ENCODE data around the gene TBL2. TPM values are rescaled to one million over a fixed set of nuclear protein-coding genes. Genes with fewer than 3 reads are reported as not detected.
"Not testable (repeated sequence)": the region's sequence is repeated elsewhere in the genome, so short reads cannot be mapped to it uniquely, and the experiment has no call there.

Gene TBL2
- total RNA-seq, 1 donor from 2014 or later: 55.8 TPM

DNA sequence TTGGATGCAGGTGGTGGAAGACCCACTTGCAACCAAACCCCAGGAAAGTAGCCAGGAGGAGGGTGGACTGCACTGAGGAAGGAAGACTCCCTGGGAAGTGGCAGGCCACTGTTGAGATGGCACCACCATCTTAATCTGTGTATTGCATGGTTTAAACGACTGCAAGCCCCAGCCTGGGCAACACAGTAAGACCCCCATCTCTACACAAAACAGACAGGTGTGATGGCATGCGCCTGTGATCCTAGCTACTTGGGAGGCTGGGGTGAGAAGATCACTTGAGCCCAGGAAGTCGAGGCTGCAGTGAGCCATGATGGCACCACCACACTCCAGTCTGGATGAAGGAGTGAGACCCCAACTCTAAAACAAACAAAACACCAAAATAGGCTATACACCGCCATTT, 11.2 kb downstream of the TBL2 start:
- DNase-seq (ENCODE audit: extremely low spot score, unreplicated experiment): no peak
- TF ChIP-seq, protein P1, sequence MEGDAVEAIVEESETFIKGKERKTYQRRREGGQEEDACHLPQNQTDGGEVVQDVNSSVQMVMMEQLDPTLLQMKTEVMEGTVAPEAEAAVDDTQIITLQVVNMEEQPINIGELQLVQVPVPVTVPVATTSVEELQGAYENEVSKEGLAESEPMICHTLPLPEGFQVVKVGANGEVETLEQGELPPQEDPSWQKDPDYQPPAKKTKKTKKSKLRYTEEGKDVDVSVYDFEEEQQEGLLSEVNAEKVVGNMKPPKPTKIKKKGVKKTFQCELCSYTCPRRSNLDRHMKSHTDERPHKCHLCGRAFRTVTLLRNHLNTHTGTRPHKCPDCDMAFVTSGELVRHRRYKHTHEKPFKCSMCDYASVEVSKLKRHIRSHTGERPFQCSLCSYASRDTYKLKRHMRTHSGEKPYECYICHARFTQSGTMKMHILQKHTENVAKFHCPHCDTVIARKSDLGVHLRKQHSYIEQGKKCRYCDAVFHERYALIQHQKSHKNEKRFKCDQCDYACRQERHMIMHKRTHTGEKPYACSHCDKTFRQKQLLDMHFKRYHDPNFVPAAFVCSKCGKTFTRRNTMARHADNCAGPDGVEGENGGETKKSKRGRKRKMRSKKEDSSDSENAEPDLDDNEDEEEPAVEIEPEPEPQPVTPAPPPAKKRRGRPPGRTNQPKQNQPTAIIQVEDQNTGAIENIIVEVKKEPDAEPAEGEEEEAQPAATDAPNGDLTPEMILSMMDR (conservative IDR thresholded peaks at IDR 0.05): no peak
- peaks cover 8% of the 10 kb centered on the region for H3K36me3 Mint-ChIP-seq
- no peak overlapping the region for H3K4me3 Mint-ChIP-seq
- no peak overlapping the region for H3K27ac Mint-ChIP-seq
- no peaks in the 10 kb centered on the region for H3K27me3 Mint-ChIP-seq
- no peaks in the 10 kb centered on the region for H3K4me1 Mint-ChIP-seq (ENCODE audit: unreplicated experiment)
- H3K9me3 Mint-ChIP-seq: no peaks in the 10 kb centered on the region

DNA sequence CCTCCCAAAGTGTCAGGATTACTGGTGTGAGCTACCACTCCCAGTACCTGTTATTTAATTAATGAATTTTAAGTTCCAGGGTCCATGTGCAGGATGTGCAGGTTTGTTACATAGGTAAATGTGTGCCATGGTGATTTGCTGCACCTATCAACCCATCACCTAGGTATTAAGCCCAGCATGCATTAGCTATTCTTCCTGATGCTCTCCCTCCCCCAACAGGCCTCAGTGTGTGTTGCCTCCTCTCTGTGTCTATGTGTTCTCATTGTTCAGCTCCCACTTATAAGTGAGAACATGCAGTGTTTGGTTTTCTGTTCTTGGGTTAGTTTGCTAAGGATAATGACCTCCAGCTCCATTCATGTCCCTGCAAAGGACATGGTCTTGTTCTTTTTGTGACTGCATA, 11.9 kb downstream of the TBL2 start:
- H3K4me1 Mint-ChIP-seq (ENCODE audit: unreplicated experiment); H3K9me3 Mint-ChIP-seq; DNase-seq (ENCODE audit: extremely low spot score, unreplicated experiment); H3K36me3 Mint-ChIP-seq; H3K27me3 Mint-ChIP-seq; H3K27ac Mint-ChIP-seq; H3K4me3 Mint-ChIP-seq: not testable (repeated sequence)

DNA sequence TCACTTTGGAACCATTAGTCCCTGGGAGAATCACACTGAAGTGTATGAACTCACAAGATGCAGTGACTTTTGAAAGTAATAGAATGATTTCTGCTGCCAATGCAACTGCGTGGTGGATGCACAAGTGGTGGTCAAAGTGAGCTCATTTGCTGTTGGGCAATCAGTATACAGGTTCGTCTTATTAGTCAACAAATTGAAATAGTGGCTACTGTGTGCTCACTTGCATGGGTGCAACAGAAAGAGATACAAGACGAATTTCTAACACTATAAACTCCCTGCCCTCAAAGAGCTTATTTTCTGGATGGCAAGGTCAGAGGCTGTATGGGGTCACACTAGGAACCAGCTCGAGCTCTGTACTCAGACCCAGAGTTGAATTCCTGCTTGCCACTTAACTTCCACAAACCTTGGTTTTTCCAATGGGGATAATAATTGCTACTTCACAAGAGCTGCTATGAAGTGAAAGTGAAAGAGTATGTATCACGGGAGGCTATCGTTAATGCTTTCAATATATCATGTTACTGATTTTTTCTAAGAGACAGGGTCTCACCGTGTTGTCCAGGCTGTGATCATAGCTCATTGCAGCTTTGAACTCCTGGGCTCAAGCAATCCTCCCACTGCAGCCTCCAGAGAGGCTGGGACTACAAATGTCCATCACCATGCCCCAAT, 12.6 kb downstream of the TBL2 start:
- H3K4me3 Mint-ChIP-seq: no peak overlapping the region
- TF ChIP-seq, protein P1 (conservative IDR thresholded peaks at IDR 0.05): no peak
- no peak for DNase-seq (ENCODE audit: extremely low spot score, unreplicated experiment)
- H3K4me1 Mint-ChIP-seq (ENCODE audit: unreplicated experiment): no peaks in the 10 kb centered on the region
- H3K9me3 Mint-ChIP-seq: no peaks in the 10 kb centered on the region
- peaks cover 8% of the 10 kb centered on the region for H3K36me3 Mint-ChIP-seq
- no peaks in the 10 kb centered on the region for H3K27me3 Mint-ChIP-seq
- no peak overlapping the region for H3K27ac Mint-ChIP-seq

DNA sequence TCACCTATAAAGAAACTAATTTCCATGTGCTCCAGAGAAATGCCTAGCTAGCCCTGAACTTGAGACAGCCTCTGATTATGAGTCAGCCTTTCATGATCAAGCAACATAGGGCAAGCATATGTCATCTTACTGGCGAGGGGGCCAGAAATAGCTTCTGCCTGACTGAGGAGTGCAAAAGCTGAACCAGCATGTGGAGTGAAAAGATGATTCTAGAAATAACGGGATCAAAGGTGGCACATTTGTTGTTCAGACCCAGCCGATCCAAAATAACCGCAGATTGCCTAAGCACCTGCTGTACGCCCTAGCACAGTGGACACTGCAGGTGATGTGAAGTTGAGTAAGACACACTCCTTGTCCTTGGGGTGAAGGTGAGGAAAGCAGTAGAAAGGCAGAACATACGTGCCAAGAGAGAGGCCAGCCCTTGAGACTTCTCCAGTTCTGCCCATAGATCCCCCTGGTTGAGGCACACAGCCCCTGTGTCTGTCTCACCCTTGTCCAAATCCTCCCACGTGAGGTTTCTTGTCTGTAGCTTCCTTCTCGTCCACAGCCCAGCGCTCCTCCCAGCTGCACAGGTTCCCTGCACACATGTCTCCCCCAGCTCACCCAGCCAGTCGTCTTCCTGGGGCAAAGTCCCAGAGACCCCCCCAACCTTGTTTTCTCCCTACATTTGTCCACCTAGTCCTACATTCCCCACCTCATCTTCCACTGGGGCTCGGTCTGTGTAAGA, 18.1 kb downstream of the TBL2 start:
- peak overlapping the region; percentile 42 for H3K27ac Mint-ChIP-seq
- TF ChIP-seq, protein P1 (conservative IDR thresholded peaks at IDR 0.05): no peak
- H3K36me3 Mint-ChIP-seq: no peaks in the 10 kb centered on the region
- DNase-seq (ENCODE audit: extremely low spot score, unreplicated experiment): no peak
- peaks cover 8% of the 10 kb centered on the region for H3K27me3 Mint-ChIP-seq
- H3K4me3 Mint-ChIP-seq: peak overlapping the region; percentile 60
- peaks cover 16% of the 10 kb centered on the region for H3K4me1 Mint-ChIP-seq (ENCODE audit: unreplicated experiment)
- no peaks in the 10 kb centered on the region for H3K9me3 Mint-ChIP-seq

DNA sequence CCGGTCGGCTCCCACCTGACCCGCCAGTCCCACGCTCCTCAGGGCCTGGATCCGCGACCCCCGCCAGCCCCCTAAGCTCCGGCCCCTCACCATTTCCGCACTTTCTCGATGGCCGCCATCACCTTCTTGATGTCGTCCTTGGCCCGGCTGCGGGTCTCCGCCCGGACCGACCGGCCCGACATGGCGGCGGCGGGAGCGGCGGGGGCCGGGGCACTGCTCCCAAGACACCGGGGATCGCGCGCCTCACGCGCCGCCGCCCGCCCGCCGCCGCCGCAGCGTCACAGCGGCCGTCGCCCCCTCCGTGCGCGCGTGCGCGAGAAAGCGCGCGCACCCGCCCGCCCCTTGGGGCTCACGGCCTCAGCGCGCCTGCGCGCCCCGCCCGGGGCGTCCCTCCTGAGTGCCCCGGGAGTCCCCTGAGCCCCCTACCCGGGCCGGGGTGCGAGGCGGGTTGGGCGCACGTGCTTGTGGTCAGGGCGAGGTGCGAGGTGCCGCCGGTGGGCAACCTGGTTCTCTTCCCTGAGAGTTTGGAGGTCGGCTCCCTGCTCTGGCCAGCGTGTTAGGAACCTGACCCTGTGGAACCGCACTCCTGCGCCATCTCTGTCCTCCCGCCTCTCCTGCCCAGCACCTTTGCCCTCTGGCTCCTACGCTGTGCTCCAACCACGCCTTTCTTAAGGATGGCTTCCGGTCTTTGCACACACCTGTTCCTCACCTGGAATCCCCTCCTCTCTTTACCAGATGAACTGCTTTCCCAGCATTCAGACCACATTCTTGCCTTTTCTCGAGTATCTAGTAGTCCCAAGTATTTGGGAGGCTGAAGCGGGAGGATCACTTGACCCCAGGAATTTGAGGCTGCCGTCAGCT, 20.8 kb downstream of the TBL2 start, which contains the start of gene BCL7B:
Gene BCL7B, minus strand, starts transcription at position 294 of the 861 bp plus-strand sequence. Its CDS starts 112 bp downstream, at position 182.
- peak within 1 kb of the TSS; percentile 98 for H3K4me3 Mint-ChIP-seq
- H3K27ac Mint-ChIP-seq: peak within 1 kb of the TSS; percentile 99
- no peaks in the 10 kb centered on the region for H3K9me3 Mint-ChIP-seq
- peak; percentile 82 for DNase-seq (ENCODE audit: extremely low spot score, unreplicated experiment)
- H3K4me1 Mint-ChIP-seq (ENCODE audit: unreplicated experiment): peaks cover 18% of the 10 kb centered on the region
- no peaks in the 10 kb centered on the region for H3K36me3 Mint-ChIP-seq
- TF ChIP-seq, protein P1 (conservative IDR thresholded peaks at IDR 0.05): no peak
- H3K27me3 Mint-ChIP-seq: peaks cover 8% of the 10 kb centered on the region
